D721Med (cell line): Measurements from ENCODE around the gene ARG1.

Source experiments
- DNase-seq: peaks from one replicate; pipeline ENCODE4 v3.0.0; 2011; ENCODE audit warnings: low spot score; ENCODE audit not compliant: insufficient read length
- FAIRE-seq: peaks from 2 replicates; lab custom pipeline; 2011; peaks lifted over from hg19 to GRCh38; lab: Jason Lieb, UNC
- TF ChIP-seq, protein P1 (sequence below): IDR thresholded peaks from 2 replicates; pipeline ENCODE4 v1.5.1; 2012; ENCODE audit warnings: mild to moderate bottlenecking, control low read depth; ENCODE audit not compliant: insufficient read depth; ENCODE audit errors: missing control alignments

Gene ARG1

GRCh38 chr6:131631625-131632289, 58.7 kb downstream of the ARG1 start:
- TF ChIP-seq, protein P1, sequence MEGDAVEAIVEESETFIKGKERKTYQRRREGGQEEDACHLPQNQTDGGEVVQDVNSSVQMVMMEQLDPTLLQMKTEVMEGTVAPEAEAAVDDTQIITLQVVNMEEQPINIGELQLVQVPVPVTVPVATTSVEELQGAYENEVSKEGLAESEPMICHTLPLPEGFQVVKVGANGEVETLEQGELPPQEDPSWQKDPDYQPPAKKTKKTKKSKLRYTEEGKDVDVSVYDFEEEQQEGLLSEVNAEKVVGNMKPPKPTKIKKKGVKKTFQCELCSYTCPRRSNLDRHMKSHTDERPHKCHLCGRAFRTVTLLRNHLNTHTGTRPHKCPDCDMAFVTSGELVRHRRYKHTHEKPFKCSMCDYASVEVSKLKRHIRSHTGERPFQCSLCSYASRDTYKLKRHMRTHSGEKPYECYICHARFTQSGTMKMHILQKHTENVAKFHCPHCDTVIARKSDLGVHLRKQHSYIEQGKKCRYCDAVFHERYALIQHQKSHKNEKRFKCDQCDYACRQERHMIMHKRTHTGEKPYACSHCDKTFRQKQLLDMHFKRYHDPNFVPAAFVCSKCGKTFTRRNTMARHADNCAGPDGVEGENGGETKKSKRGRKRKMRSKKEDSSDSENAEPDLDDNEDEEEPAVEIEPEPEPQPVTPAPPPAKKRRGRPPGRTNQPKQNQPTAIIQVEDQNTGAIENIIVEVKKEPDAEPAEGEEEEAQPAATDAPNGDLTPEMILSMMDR = no peak
- FAIRE-seq = no peak

More at GRCh38 chr6:131631625-131632289, 58.7 kb downstream of the ARG1 start:
- no peak for DNase-seq
